KG1 (cell line): ENCODE measurements around the gene KCTD7.
"Not testable (repeated sequence)": the region's sequence is repeated elsewhere in the genome, so short reads cannot be mapped to it uniquely, and the experiment has no call there.

Source experiments
- DNase-seq: peaks from one replicate; lab custom pipeline; 2025; lab: John Stamatoyannopoulos, UW

KCTD7 gene

DNA sequence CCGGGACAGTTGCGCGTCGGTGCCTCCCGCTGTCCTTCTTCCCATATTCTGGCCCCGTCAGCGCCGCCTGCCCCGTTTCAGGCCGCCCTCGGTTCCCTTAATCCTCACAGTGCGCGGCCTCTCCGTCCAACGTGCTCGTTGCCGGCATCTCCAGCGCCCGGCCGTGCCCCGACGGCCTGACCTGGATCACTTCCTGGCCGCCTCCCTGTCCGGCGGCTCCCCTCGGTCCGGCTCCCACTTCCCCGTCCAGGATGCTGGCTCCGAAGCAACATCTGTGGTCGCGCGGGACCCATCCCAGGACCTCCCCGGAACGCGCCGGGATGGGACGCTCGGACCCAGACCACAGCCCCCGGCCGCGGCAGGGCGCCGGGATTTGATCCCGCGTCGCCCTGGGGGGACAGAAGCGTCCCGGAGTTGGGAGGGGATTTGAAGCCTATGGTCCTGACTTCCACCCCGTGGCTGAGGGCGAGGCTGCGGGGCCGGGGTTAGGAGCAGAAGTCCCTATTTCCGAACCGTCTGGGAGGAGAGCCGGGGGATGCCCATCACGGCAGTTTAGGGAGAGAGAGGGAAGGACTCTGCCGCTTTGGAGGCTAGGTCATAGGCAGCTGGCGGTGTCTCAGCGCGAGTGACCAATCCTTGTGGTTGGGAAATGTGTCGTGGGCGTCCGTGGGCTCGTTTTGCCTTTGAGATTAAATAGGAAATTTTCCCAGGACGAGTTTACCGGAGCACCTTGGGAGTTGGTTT lies 53.8 kb downstream of the KCTD7 start:
- no peak for DNase-seq

DNA sequence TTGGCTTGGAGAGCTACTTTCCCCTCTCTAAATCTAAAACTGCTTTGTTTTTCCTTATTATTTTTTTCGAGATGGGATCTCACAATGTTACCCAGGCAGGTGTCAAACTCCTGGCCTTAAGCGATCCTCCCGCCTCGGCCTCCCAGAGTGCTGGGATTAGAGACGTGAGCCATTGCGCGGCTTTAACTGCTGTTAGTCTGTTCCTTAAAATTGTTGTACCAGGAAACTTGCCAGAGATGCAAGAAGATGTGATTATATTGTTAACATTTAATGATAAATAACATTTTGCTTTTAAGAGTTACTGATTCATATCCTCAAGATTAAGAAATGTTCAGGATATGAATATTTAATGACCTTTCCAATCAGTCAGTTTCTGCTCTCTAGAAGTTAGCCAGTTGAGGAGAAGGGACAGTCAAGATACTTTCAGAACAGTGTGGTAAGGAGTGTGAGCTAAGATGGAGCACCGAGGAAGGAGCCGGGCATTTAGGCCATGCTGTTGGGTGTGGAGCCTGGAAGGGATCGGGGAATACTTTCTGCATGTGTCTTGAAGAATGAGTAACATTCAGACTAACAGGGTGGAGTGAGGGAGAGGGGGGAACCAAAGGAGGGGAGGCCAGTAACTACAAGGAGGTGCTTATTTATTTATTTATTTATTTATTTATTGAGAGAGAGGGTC lies 54.6 kb downstream of the KCTD7 start:
- not testable (repeated sequence) for DNase-seq

DNA sequence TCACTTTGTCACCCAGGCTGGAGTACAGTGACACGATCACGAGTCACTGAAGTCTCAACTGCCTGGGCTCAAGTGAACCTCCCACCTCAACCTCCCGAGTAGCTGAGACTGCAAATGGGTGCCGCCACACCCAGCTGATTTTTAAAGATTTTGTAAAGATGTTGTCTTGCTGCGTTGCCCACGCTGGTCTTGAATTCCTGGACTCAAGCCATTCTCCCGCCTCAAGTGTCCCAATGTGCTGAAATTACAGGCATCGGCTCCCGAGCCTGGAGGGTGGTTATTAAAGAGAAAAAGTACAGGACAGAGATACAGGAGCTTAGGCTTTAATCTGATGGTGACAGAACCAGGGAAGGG lies 55.1 kb downstream of the KCTD7 start:
- DNase-seq: no peak

DNA sequence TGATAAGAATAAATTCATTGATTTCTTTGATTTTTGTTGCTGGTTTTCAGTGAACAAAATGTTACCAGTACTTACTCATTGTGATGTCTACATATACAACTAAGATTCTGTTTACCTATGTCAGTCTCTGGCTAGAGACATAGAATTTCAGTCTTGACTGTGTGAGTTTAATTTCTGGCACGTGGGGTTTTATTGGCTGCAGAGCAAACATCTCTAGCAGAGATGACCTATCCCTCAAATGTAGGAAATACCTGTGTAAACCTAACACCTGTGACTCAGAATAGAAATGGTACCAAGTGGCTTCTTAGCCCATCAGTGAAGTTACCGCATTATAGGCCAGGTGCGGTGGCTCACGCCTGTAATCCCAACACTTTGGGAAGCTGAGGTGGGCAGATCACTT lies 57.0 kb downstream of the KCTD7 start:
- DNase-seq: not testable (repeated sequence)

DNA sequence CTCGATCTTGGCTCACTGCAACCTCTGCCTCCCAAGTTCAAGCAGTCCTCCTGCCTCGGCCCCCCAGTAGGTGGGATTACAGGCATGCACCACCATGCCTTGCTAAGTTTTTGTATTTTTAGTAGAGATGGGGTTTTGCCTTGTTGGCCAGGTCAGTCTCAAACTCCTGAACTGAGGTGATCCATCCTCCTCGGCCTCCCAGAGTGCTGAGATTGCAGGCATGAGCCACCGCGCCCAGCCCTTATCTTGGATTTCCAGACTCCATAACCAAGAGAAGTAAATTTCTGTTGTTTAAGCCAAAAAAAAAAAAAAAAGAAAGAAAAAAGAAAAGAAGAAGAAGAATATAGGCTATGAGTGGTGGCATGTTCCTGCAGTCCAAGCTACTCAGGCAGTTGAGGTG lies 58.5 kb downstream of the KCTD7 start:
- DNase-seq: no peak

DNA sequence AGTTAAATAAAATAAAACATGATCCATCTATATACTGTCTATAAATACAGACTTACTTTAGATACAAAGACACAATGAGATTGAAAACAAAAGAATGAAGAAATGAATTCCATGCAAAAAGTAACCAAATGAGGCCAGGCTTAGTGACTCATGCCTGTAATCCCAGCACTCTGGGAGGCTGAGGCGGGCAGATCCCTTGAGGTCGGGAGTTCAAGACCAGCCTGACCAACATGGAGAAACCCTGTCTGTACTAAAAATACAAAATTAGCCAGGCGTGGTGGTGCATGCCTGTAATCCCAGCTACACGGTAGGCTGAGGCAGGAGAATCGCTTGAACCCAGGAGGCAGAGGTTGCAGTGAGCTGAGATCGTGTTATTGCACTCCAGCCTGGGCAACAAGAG lies 59.0 kb downstream of the KCTD7 start:
- DNase-seq: not testable (repeated sequence)

DNA sequence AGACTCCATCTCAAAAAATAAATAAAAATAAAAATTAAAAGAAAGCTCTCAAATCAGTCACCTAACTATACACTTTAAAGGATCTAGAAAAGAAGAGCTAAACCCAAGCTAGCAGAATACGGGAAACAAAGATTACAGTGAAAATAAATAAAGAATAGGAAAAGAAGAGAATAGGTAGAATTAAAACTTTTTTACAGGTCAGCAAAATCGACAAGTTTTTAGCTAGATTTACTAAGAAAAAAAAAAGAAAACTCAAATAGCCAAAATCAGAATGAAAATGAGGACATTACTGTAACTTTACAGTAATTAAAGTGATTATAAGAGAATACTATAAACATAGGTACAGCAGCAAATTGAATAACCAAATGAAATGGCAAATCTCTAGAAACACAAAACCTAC lies 60.4 kb downstream of the KCTD7 start:
- DNase-seq: no peak

DNA sequence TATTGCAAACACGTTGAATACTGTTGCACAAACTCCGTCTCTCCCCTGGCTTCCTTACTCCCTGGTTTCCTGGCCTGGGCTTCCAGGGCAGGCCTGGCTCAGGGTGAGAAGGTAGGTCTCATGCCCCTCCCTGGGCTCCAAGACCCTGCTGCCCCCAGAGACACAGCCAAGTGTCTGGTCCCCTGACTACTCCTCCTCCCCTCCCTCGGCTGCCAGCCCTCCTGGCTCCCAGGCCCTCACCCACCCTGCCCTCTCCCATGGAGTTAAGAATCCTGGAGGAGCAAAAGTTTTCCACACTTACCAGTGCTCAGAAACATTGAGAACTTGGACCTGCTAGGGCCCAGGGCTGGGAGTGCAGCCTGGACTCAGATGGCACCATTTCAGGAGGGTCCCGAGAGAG lies 64.7 kb downstream of the KCTD7 start:
- no peak for DNase-seq
